HG02588 (cell line): ENCODE measurements around the gene AIG1.
"Not testable (repeated sequence)": the region's sequence is repeated elsewhere in the genome, so short reads cannot be mapped to it uniquely, and the experiment has no call there.

ENCODE experiments used
- ATAC-seq: cut with Tn5 transposase; IDR thresholded peaks from one replicate; pipeline ENCODE4 v1.9.1; 2021; ENCODE audit warnings: mild to moderate bottlenecking, moderate library complexity; ENCODE audit not compliant: unreplicated experiment

Gene AIG1

GRCh38 chr6:143055891-143056290 is 4.8 kb upstream of the AIG1 start:
- no peak for ATAC-seq

- no peak for ATAC-seq
Measured at GRCh38 chr6:143058987-143059386, 1.7 kb upstream of the AIG1 start.

GRCh38 chr6:143059663-143060353 is 881 bp upstream of the AIG1 start:
- ATAC-seq: no peak

- peak; percentile 71 for ATAC-seq
Measured at GRCh38 chr6:143060354-143060805, 309 bp upstream of the AIG1 start.

GRCh38 chr6:143061597-143062385 is 1.1 kb downstream of the AIG1 start:
- peak; percentile 19 for ATAC-seq

GRCh38 chr6:143062551-143062950 is 1.9 kb downstream of the AIG1 start:
- ATAC-seq: no peak

- no peak for ATAC-seq
Measured at GRCh38 chr6:143063631-143064030, 2.9 kb downstream of the AIG1 start.

- no peak for ATAC-seq
Measured at GRCh38 chr6:143064271-143064670, 3.6 kb downstream of the AIG1 start.

GRCh38 chr6:143064951-143065683 is 4.4 kb downstream of the AIG1 start:
- ATAC-seq: no peak

GRCh38 chr6:143068001-143068400 is 7.3 kb downstream of the AIG1 start:
- ATAC-seq: no peak

GRCh38 chr6:143074101-143074500 is 13.4 kb downstream of the AIG1 start:
- ATAC-seq: no peak

- no peak for ATAC-seq
Measured at GRCh38 chr6:143074670-143075318, 14.1 kb downstream of the AIG1 start.

GRCh38 chr6:143078468-143079324 is 18.0 kb downstream of the AIG1 start:
- no peak for ATAC-seq

- no peak for ATAC-seq
Measured at GRCh38 chr6:143079325-143079640, 18.6 kb downstream of the AIG1 start.

GRCh38 chr6:143082274-143082673 is 21.6 kb downstream of the AIG1 start:
- ATAC-seq: not testable (repeated sequence)

GRCh38 chr6:143084019-143084418 is 23.3 kb downstream of the AIG1 start:
- ATAC-seq: not testable (repeated sequence)

- not testable (repeated sequence) for ATAC-seq
Measured at GRCh38 chr6:143087335-143087734, 26.6 kb downstream of the AIG1 start.

GRCh38 chr6:143087856-143088255 is 27.2 kb downstream of the AIG1 start:
- no peak for ATAC-seq

- no peak for ATAC-seq
Measured at GRCh38 chr6:143090314-143091044, 29.8 kb downstream of the AIG1 start.

- no peak for ATAC-seq
Measured at GRCh38 chr6:143092768-143093167, 32.1 kb downstream of the AIG1 start.
